IMR-90 (cell line): ENCODE data around the gene PXDC1. TPM values are rescaled to one million over a fixed set of nuclear protein-coding genes. Genes with fewer than 3 reads are reported as not detected.

Experiments
- ATAC-seq: fragments of 200-7000 bp; cut with Tn5 transposase; 2 replicates; pipeline ENCODE4 v1.9.1; 2020; ENCODE audit warnings: low read depth, mild to moderate bottlenecking, moderate library complexity
- BruUV-seq: library from RNA; stranded (reverse); fragments of 400-500 nt; replicated peaks from 2 replicates; lab custom pipeline; 2021; lab: Mats Ljungman, UMichigan
- CTCF ChIA-PET: fragments of 300-600 bp; formaldehyde crosslinking; extraction: SDS; loops from one replicate; lab custom pipeline; 2021; ENCODE audit warnings: antibody characterized with exemption; lab: Yijun Ruan, JAX
- POLR2A ChIA-PET: fragments of 300-600 bp; sonication (Branson Sonifier 250); formaldehyde crosslinking; loops from one replicate; lab custom pipeline; 2022; ENCODE audit warnings: antibody characterized with exemption; ENCODE audit not compliant: unreplicated experiment; lab: Charles Lee
- DNase-seq: peaks from one replicate; pipeline ENCODE4 v3.0.0; 2013
- H2AFZ ChIP-seq: replicated peaks from 2 replicates; pipeline ENCODE3; 2013; ENCODE audit warnings: low read length, mild to moderate bottlenecking; ENCODE audit not compliant: poor library complexity
- H2AK5ac ChIP-seq: 2 replicates; pipeline ENCODE4 v1.6.1; 2013; ENCODE audit warnings: low read depth, low read length, inconsistent platforms
- H2AK9ac ChIP-seq: replicated peaks from 2 replicates; pipeline ENCODE3; 2013; ENCODE audit warnings: mild to moderate bottlenecking, low read depth, low read length, moderate library complexity; ENCODE audit not compliant: poor library complexity
- H2BK120ac ChIP-seq: 2 replicates; pipeline ENCODE4 v1.6.1; 2013; ENCODE audit warnings: low read depth, low read length, inconsistent platforms
- H2BK15ac ChIP-seq: 3 replicates; pipeline ENCODE4 v1.6.1; 2013; ENCODE audit warnings: low read depth, low read length, inconsistent platforms
- H2BK20ac ChIP-seq: 2 replicates; pipeline ENCODE4 v1.6.1; 2013; ENCODE audit warnings: low read depth, mild to moderate bottlenecking, inconsistent platforms, low read length, moderate library complexity
- H2BK5ac ChIP-seq: 2 replicates; pipeline ENCODE4 v1.6.1; 2013; ENCODE audit warnings: mild to moderate bottlenecking, low read depth, low read length, inconsistent platforms; ENCODE audit not compliant: poor library complexity, severe bottlenecking
- H3K14ac ChIP-seq: replicated peaks from 2 replicates; pipeline ENCODE4 v1.6.1; 2013; ENCODE audit warnings: low read depth, low read length, inconsistent platforms
- H3K18ac ChIP-seq: 2 replicates; pipeline ENCODE4 v1.6.1; 2013; ENCODE audit warnings: low read depth, low read length, control low read depth
- H3K23ac ChIP-seq: 2 replicates; pipeline ENCODE4 v1.6.1; 2013; ENCODE audit warnings: low read depth, low read length, inconsistent platforms
- H3K27ac ChIP-seq: 2 replicates; pipeline ENCODE4 v1.5.1; 2013; ENCODE audit warnings: mild to moderate bottlenecking, control low read depth, low read length; ENCODE audit not compliant: insufficient read depth
- H3K27me3 ChIP-seq: 2 replicates; pipeline ENCODE4 v1.6.1; 2013; ENCODE audit warnings: low read length; ENCODE audit not compliant: control insufficient read depth, insufficient read depth
- H3K36me3 ChIP-seq: 2 replicates; pipeline ENCODE4 v1.6.1; 2013; ENCODE audit warnings: low read length, mixed read lengths; ENCODE audit not compliant: control insufficient read depth, insufficient read depth
- H3K4ac ChIP-seq: 2 replicates; pipeline ENCODE4 v1.6.1; 2013; ENCODE audit warnings: low read depth, low read length, inconsistent platforms
- H3K4me1 ChIP-seq: 2 replicates; pipeline ENCODE4 v1.6.1; 2013; ENCODE audit warnings: low read length, mixed read lengths; ENCODE audit not compliant: control insufficient read depth, insufficient read depth
- H3K4me2 ChIP-seq: 2 replicates; pipeline ENCODE4 v1.6.1; 2013; ENCODE audit warnings: low read depth, mild to moderate bottlenecking, control low read depth, low read length, moderate library complexity
- H3K4me3 ChIP-seq: 2 replicates; pipeline ENCODE4 v1.5.1; 2013; ENCODE audit warnings: low read depth, mild to moderate bottlenecking, control low read depth, low read length, moderate library complexity; ENCODE audit not compliant: insufficient read depth
- H3K56ac ChIP-seq: 2 replicates; pipeline ENCODE4 v1.6.1; 2013; ENCODE audit warnings: low read length, inconsistent platforms; ENCODE audit not compliant: insufficient read depth; ENCODE audit errors: extremely low read depth
- H3K79me1 ChIP-seq, 2 experiments: 2 replicates each; pipeline ENCODE4 v1.6.1; 2013; ENCODE audit warnings: low read length in 2 of 2, inconsistent platforms in 1 of 2, low read depth in 1 of 2
- H3K9ac ChIP-seq: 2 replicates; pipeline ENCODE4 v1.6.1; 2013; ENCODE audit warnings: low read depth, low read length, control low read depth
- H3K9me1 ChIP-seq: 2 replicates; pipeline ENCODE4 v1.6.1; 2013; ENCODE audit warnings: low read length, inconsistent platforms; ENCODE audit not compliant: insufficient read depth
- H3K9me3 ChIP-seq: 2 replicates; pipeline ENCODE4 v1.6.1; 2013; ENCODE audit warnings: low read length; ENCODE audit not compliant: control insufficient read depth, insufficient read depth
- H4K20me1 ChIP-seq: 2 replicates; pipeline ENCODE4 v1.6.1; 2013; ENCODE audit warnings: low read length, inconsistent platforms; ENCODE audit not compliant: insufficient read depth
- H4K5ac ChIP-seq: 2 replicates; pipeline ENCODE4 v1.6.1; 2013; ENCODE audit warnings: mild to moderate bottlenecking, low read depth, low read length, control low read depth
- H4K8ac ChIP-seq, 2 experiments: 2 replicates each; pipeline ENCODE4 v1.6.1; 2013; ENCODE audit warnings: low read depth in 2 of 2, low read length in 2 of 2, control low read depth in 1 of 2, inconsistent platforms in 1 of 2
- H4K91ac ChIP-seq: 2 replicates; pipeline ENCODE4 v1.6.1; 2013; ENCODE audit warnings: low read depth, low read length, inconsistent platforms; ENCODE audit not compliant: insufficient read depth
- CEBPB ChIP-seq: IDR thresholded peaks from 2 replicates; pipeline ENCODE4 v1.6.1; 2012; ENCODE audit warnings: low read depth, low read length, improper control_type of control experiment
- CHD1 ChIP-seq: IDR thresholded peaks from 2 replicates; pipeline ENCODE4 v1.6.1; 2012; ENCODE audit warnings: low read depth, low read length, improper control_type of control experiment
- FOS ChIP-seq: fragments of 150-350 bp; IDR thresholded peaks from 2 replicates; pipeline ENCODE4 v1.6.1; 2016; ENCODE audit warnings: low read depth, low read length
- MAFK ChIP-seq: IDR thresholded peaks from 2 replicates; pipeline ENCODE4 v1.6.1; 2012; ENCODE audit warnings: low read depth, low read length, improper control_type of control experiment
- MAZ ChIP-seq: IDR thresholded peaks from 2 replicates; pipeline ENCODE4 v1.6.1; 2012; ENCODE audit warnings: low read depth, mild to moderate bottlenecking, low read length, improper control_type of control experiment, moderate library complexity, borderline replicate concordance
- MXI1 ChIP-seq: IDR thresholded peaks from 2 replicates; pipeline ENCODE4 v1.6.1; 2012; ENCODE audit warnings: low read depth, mild to moderate bottlenecking, low read length, moderate library complexity, borderline replicate concordance
- NFE2L2 ChIP-seq: fragments of 150-350 bp; IDR thresholded peaks from 2 replicates; pipeline ENCODE4 v1.6.1; 2016; ENCODE audit warnings: low read depth, mild to moderate bottlenecking, low read length
- POLR2A ChIP-seq: IDR thresholded peaks from 2 replicates; pipeline ENCODE4 v1.6.1; 2012; ENCODE audit warnings: mild to moderate bottlenecking, low read depth, low read length
- RAD21 ChIP-seq: IDR thresholded peaks from 2 replicates; pipeline ENCODE4 v1.6.1; 2012; ENCODE audit warnings: low read length, improper control_type of control experiment
- RCOR1 ChIP-seq: IDR thresholded peaks from 2 replicates; pipeline ENCODE4 v1.6.1; 2012; ENCODE audit warnings: mild to moderate bottlenecking, low read length, improper control_type of control experiment; ENCODE audit not compliant: insufficient replicate concordance
- RFX5 ChIP-seq: IDR thresholded peaks from 2 replicates; pipeline ENCODE4 v1.8.0; 2012; ENCODE audit warnings: low read depth, mild to moderate bottlenecking, low read length, moderate library complexity
- SMC3 ChIP-seq: fragments of 150-350 bp; IDR thresholded peaks from 2 replicates; pipeline ENCODE4 v1.6.1; 2016; ENCODE audit warnings: low read depth, mild to moderate bottlenecking, antibody characterized with exemption, low read length, moderate library complexity
- WGBS, 2 experiments: methylation state at CpG; one replicate each; pipeline versions ENCODE4 v1.1.5 to v1.1.7; 2013; ENCODE audit warnings: missing lambda C conversion rate in 2 of 2; ENCODE audit not compliant: insufficient read length in 1 of 2; ENCODE audit errors: extremely low coverage in 2 of 2; 5-methylcytosine and 5-hydroxymethylcytosine counted together
- dilution Hi-C: fragments of 300-500 bp; cut with HindIII; formaldehyde crosslinking; loops from one replicate; pipeline ENCODE4 v1.14.3; 2018; ENCODE audit warnings: low sequenced_read_pairs; ENCODE audit not compliant: unreplicated experiment
- in situ Hi-C: fragments of 300-500 bp; cut with MboI; formaldehyde crosslinking; loops from 3 replicates; pipeline ENCODE4 v1.14.3; 2019; ENCODE audit warnings: low sequenced_read_pairs, inconsistent platforms, mixed read lengths
- intact Hi-C: fragments of 100-400 bp; cut with micrococcal nuclease; formaldehyde crosslinking; loops from 2 replicates; pipeline ENCODE4 v1.10.0; 2022
- polyA plus RNA-seq, 3 experiments: library from polyadenylated mRNA; depleted of rRNA; stranded (reverse); fragments of >200 nt; gene quantifications; 2 replicates each; pipeline ENCODE4 v1.2.3, GENCODE V29; 2012; ENCODE audit warnings: low replicate concordance in 1 of 3
- total RNA-seq: library from RNA; depleted of rRNA; stranded (reverse); fragments of >200 nt; gene quantifications from 2 replicates; pipeline ENCODE4 v1.2.3, GENCODE V29; 2012
- TF ChIP-seq, protein P1 (sequence below): fragments of 150-350 bp; IDR thresholded peaks from 2 replicates; pipeline ENCODE4 v1.6.1; 2017; ENCODE audit warnings: mild to moderate bottlenecking, antibody characterized with exemption, low read length, low read depth
- TF ChIP-seq, protein P2 (sequence below): fragments of 150-350 bp; IDR thresholded peaks from 2 replicates; pipeline ENCODE4 v1.6.1; 2016; ENCODE audit warnings: low read depth, mild to moderate bottlenecking, low read length, moderate library complexity, borderline replicate concordance
- TF ChIP-seq, protein P3 (sequence below): conservative IDR thresholded peaks from 2 replicates; pipeline ENCODE4 v1.5.1; 2012; ENCODE audit warnings: mild to moderate bottlenecking, low read depth, low read length, improper control_type of control experiment

Gene PXDC1
- total and polyA plus RNA-seq, 2 of the 4 experiments (the other 2 are of a cell fraction), result 63.3 to 72.2 TPM

DNA sequence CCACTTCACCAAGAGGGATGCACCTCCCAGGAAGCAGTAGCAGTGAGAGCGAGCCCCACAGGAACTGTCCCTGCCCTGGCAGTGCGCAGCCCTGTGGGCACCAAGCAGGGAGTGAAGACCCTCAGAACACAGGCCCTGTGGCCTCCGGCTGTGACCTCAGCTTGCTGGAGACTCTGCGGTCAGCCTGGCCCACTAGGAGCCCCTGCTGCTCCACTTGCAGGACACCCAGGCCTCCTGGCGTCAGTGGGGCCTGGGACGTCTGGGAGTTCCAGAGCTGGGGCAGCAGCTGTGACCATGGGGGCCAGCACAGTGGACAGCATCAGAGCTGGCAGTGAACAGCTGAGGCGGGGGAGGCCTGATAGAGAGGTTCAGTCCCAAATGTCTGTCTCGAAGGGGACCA is 28.3 kb downstream of the PXDC1 start (continued):
- TF ChIP-seq, protein P1, sequence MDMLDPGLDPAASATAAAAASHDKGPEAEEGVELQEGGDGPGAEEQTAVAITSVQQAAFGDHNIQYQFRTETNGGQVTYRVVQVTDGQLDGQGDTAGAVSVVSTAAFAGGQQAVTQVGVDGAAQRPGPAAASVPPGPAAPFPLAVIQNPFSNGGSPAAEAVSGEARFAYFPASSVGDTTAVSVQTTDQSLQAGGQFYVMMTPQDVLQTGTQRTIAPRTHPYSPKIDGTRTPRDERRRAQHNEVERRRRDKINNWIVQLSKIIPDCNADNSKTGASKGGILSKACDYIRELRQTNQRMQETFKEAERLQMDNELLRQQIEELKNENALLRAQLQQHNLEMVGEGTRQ, result no peak
- TF ChIP-seq MAFK (no peak), NFE2L2 (no peak)

DNA sequence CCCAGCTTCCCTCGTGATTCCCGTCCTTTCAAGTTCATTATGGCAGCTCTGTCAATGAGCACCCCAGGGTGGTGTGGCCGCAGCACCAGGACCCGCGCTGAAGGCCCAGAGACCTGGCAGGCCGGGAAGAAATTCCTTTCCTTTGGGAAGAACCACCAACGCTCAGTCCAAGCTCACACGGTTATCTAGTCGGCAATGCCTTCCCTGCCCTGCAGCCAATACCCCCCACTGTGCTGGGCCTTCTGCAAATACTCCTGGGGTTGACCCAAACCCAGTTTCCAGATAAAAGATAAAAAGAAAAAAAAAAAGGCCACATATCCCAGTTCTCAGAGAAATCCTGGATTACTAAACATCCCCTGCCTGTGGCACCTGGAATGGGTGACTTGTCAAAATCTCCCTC is 28.7 kb downstream of the PXDC1 start:
- Histone ChIP-seq H3K9ac (no peak overlapping the region), H3K14ac (no peak overlapping the region), H3K18ac (no peak overlapping the region), H3K4ac (no peak overlapping the region), H3K79me1 (peaks cover 22 to 60% of the 10 kb centered on the region in 2 experiments), H2BK20ac (no peak overlapping the region), H3K36me3 (peaks cover 63% of the 10 kb centered on the region), H2AFZ (no peak overlapping the region), H2AK5ac (no peak overlapping the region), H4K91ac (no peak overlapping the region), H3K27ac (no peak overlapping the region), H3K23ac (no peak overlapping the region), H4K5ac (no peak overlapping the region), H3K4me1 (no peaks in the 10 kb centered on the region), H3K4me3 (no peak overlapping the region), H4K20me1 (peaks cover 65% of the 10 kb centered on the region), H3K27me3 (no peaks in the 10 kb centered on the region), H3K9me3 (no peaks in the 10 kb centered on the region), H4K8ac (no peak overlapping the region), H2BK5ac (no peak overlapping the region), H3K9me1 (peaks cover 23% of the 10 kb centered on the region; the same call in 1 of the 2 replicates), H2AK9ac (no peak overlapping the region), H2BK120ac (no peak overlapping the region), H3K4me2 (no peak overlapping the region), H2BK15ac (no peak overlapping the region), H3K56ac (no peak overlapping the region)
- DNase-seq, result no peak
- intact Hi-C loops (no loop called here), dilution Hi-C loops (no loop called here), in situ Hi-C loops (no loop called here)
- ChIA-PET CTCF (no interaction called here), POLR2A (no interaction called here)
- WGBS, 2 experiments, result 67% methylated on average over 8 of the region's 9 CpGs; no CpG with 5 or more reads in 1 of the 2 experiments
- no peak for ATAC-seq
- no TSS peak for BruUV-seq
- TF ChIP-seq MAZ (no peak), RAD21 (no peak), RFX5 (no peak), SMC3 (no peak), NFE2L2 (no peak), FOS (no peak), MAFK (no peak), MXI1 (no peak), RCOR1 (no peak), CEBPB (no peak), CHD1 (no peak), POLR2A (no peak)
- TF ChIP-seq, protein P2, sequence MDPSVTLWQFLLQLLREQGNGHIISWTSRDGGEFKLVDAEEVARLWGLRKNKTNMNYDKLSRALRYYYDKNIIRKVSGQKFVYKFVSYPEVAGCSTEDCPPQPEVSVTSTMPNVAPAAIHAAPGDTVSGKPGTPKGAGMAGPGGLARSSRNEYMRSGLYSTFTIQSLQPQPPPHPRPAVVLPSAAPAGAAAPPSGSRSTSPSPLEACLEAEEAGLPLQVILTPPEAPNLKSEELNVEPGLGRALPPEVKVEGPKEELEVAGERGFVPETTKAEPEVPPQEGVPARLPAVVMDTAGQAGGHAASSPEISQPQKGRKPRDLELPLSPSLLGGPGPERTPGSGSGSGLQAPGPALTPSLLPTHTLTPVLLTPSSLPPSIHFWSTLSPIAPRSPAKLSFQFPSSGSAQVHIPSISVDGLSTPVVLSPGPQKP, result no peak
- TF ChIP-seq, protein P3, sequence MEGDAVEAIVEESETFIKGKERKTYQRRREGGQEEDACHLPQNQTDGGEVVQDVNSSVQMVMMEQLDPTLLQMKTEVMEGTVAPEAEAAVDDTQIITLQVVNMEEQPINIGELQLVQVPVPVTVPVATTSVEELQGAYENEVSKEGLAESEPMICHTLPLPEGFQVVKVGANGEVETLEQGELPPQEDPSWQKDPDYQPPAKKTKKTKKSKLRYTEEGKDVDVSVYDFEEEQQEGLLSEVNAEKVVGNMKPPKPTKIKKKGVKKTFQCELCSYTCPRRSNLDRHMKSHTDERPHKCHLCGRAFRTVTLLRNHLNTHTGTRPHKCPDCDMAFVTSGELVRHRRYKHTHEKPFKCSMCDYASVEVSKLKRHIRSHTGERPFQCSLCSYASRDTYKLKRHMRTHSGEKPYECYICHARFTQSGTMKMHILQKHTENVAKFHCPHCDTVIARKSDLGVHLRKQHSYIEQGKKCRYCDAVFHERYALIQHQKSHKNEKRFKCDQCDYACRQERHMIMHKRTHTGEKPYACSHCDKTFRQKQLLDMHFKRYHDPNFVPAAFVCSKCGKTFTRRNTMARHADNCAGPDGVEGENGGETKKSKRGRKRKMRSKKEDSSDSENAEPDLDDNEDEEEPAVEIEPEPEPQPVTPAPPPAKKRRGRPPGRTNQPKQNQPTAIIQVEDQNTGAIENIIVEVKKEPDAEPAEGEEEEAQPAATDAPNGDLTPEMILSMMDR, result no peak
